Activated T-cell treated with anti-CD3 and anti-CD28 coated beads, Interleukin-2, amount 50 U/mL, for 48 hours (primary cell): ENCODE measurements around the gene MMP3.
A peak's percentile ranks its signal among the peaks of the same experiment; 100 is the strongest.

Experiments used
- DNase-seq, 2 experiments: peaks; one replicate each; pipeline ENCODE4 v3.0.0-alpha.2; 2020

The MMP3 gene

DNA sequence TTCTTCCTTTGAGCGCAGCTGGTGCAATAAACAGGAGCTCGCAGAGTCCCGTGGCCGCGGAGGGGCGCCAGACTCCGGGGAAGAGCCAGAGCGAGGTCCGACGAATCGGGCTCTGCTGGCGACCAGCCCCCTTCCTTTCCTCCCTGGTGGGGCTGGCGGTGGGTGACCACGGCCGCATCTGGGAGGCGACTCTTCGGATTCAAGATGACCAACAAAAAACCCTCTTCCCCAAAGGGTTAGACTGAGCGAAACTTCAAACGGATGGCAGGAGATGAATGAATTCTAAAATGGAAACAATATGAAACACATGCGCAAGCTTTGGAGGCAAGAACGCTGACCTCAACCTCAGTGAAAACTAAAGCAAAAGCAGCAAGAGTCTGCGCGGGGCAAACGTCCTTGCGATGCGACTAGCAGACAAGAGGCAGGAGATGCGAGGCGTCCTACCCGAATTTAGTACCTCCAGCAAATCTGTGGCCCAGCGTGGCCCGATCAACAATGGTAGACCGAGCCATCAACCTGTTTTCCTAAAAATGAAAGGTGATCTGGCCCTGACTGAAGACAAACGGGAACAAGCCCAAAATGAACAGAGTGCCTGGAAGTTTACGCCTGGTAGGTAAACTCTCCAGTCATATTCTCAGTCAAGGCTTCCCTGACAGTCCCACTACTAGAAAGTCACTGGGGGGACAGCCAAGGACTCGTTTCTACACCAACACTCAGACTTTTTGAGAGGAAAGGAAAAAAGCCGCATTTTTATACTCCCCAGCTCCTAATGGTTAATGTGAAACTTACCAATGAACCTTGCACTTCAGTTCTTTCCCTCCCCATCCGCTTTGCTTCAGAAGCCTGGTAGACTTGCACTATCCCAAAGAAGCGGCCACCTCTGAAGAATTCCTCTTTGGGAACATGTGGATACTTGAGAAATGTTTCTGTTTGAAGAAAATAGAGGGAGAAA is 11.6 kb downstream of the MMP3 start:
- peak in 1 of 2 experiments; percentile 25 for DNase-seq

GRCh38 chr11:102831128-102831488 is 12.3 kb downstream of the MMP3 start:
- DNase-seq: no peak

DNA sequence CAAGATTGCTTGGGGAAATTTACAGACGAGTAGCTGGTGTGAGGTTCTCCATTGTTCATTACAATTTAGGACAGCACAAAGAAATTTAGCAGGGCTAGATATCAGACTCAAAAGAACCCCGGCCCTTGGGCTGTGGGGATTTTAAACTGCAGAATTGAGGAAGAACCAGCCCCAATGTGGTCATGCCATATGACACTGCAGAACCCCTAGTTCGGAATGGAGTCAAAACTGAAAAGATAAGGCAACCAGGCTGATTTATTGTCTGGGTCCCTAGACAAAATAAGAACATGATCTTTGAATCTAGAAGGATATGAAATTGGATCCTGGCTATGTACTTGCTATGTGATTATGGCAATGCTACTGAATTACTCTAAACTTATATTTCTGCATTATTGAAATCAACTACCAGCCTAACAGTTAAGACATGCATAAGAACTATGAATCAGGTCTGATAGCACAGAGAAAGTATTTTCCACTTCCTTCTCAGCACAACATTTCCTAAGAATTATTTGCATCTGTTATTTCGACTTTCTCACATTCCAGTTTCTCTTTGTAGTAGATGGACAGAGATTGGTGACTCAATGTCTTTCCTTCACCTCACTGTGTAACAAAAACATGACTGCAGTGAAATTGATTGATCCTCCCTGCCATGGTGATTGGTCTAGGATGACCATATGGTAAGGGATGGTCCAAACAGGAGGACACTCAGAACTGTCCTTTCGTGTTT is 13.2 kb downstream of the MMP3 start:
- no peak for DNase-seq

GRCh38 chr11:102829316-102830000 is 14.0 kb downstream of the MMP3 start:
- DNase-seq: no peak

DNA sequence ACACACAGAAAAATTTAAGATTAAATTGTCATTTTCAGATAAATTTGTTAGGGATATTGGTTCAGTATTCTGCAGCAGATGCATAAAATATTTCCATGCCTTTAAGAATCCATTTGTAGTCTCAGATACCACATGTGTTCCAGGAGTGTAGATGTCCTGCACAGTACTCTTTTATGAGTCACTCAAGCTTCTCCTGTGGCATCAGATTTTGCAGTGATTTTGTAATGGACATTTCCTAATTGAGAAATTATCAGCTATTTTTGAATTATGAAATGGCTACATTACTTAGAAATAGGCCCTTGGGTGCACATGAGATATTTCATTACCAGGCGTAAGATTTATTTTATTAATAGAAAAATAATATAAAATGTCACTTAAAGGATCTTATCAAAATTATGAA is 18.9 kb downstream of the MMP3 start:
- DNase-seq: no peak

GRCh38 chr11:102819491-102819890 is 23.9 kb downstream of the MMP3 start:
- no peak for DNase-seq

DNA sequence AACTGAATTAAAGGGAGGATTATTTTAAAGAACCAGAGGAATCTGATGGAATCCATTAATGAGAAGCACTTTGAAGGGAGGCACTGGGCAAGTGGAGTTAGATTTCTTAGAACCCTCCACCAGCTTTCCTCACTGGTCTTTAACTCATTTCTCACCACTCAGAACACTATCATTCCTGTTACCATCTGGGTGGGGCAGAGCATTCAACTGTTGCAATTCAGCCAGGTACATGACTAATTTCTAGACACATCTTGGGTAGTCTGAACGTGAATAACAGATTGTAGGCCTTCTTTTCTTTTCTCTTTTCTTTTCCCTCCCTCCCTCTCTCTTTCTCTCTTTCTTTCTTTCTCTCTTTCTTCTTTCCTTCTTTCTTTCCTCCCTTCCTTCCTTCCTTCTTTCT is 29.9 kb downstream of the MMP3 start:
- DNase-seq: no peak

DNA sequence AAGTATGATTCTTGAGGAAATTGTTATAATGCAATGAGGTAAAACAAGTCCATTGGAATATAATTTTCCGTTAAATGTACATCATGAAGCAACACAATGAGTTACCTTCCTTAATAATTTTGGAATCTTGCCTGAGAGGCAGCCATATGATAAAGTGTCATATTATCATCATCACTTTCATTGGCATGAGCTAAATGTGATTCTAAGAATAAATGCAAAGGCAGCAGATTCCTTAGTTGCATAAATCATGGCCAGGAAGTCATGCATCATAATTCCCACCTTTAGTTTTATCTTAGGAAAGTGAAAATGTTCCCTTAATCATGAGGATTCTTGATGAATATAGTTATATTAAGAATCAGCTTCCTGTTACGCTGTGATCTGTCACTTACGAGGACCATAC is 31.2 kb downstream of the MMP3 start:
- DNase-seq: no peak

DNA sequence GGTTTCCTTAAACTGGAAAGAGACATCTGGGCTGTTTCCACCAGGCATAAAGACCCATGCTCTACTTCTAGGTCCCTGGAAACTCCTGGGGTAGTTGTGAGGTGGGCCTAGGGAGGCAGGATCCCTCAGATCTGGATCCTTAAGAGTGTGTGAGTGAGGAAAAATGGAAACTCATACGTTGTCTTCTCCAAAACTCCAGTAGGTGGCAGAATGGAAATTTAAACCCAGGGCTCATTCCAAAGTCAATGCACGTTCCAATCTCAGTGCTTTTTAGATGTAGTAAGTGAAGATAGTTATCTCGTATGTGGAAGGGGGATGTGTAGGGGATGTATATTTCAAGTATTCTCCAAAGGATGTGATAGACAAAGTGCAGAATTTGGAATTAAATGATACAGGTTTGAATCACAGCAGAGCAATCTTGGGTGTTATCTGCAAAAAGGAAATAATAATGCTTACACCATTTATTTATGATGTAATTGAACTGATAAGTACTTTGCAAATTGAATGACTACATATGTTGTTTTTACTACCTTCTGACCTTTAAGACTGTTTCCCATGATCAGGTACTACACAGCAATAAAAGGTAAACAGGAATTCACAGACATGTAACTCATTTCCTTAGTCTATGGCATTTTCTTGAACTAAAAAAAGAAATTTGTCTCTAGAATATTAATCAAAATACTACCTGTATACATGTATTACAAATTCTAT is 32.3 kb downstream of the MMP3 start:
- DNase-seq: no peak

GRCh38 chr11:102809971-102810370 is 33.4 kb downstream of the MMP3 start:
- no peak for DNase-seq

DNA sequence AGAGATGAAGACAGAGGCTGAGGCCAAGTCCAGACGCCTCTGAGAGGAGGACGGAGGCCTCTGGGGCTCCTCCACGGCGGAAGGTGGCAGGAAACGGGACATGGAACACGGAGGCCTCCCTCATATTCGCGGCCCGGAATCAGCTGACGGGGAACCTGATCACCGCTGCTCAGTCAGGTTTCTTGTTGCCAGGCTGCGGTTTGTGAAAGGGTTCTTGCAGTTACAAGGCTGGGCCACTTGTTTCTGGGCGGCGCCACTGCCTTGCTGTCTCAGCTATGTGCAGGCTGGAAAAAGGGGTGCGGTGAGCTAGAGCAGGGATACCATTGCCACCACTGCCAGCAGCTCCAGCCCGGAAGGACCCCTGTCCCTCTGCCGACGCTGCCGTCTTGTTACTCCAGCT is 35.5 kb downstream of the MMP3 start:
- no peak for DNase-seq

- DNase-seq: no peak
Observed at GRCh38 chr11:102806296-102806695, 37.1 kb downstream of the MMP3 start.

DNA sequence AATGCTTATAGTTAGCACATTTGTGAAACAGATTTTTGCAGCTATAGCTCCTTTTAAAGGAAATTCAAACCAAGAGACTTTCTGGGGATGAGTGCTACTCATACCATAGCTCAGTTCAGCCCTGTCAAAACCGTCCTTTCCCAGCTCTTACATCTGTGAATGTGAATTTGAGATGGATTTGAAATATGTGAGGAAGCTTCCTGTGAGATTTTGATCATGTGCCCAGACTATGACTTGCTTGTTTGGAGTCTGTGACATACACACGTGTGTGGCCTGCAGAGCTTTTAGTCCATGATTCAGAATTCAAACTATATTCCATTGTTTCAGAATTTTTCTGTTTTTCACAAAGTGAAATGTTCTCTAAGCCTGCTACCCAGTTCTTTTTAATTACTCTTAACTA is 41.1 kb downstream of the MMP3 start:
- DNase-seq: no peak

DNA sequence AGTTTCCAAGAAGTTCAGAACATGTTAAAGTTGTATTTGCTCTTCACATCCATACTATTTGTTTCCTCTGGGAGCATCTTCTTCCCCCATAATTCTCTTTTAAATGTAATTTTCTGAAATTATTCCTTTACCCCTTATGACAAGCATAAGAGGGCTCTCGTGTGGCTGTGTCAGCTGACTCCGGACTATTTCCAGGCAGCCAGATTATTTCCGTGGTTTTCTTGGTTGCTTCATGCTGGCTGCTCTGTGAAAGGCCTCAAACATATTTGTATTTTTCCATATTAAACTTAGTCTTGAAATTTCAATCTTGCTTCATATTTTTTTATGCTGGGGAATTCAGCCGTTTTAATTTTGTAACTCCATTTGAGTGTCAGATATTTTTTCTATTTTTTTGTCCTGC is 42.6 kb downstream of the MMP3 start:
- DNase-seq: no peak

DNA sequence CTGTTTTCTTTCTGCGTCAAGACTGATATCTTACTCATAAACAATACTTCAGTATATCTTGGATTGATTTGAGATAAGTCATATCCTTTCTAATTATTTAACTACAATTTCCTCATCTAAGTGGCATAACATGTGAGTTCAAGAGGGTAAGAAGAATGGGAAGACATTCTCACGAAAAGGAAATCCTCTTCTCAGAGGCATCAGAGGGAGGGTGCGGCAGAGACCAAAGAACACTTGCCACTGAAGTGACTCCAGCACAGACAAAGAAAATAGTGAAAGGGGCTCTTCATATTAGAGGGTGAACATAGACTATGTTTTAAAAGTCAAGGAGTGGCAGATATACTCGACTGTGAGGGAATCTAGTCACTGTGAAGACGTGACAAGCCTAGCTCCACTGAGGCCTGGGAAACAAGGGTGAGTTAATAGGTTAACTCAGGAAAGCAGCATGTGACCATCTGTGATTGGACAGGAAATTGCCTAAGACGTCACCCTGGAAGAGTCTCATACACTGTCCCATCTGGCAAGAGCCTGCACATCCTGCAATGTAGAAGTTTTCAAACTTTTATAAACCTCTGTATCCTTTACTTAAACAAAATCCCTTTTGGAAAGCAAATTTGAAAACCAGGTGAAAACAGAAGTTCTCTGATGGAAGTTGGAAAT is 43.6 kb downstream of the MMP3 start:
- DNase-seq: no peak

- no peak for DNase-seq
Observed at GRCh38 chr11:102798012-102798746, 45.2 kb downstream of the MMP3 start, which contains the start of gene MMP1. Gene MMP1, minus strand, starts transcription at chr11:102798160. Its CDS starts 68 bp downstream, at chr11:102798092.

- DNase-seq: peak; percentile 21 to 24
Observed at GRCh38 chr11:102794382-102794781, 49.0 kb downstream of the MMP3 start.

GRCh38 chr11:102793677-102794290 is 49.6 kb downstream of the MMP3 start:
- no peak for DNase-seq

GRCh38 chr11:102792604-102793003 is 50.8 kb downstream of the MMP3 start:
- no peak for DNase-seq

DNA sequence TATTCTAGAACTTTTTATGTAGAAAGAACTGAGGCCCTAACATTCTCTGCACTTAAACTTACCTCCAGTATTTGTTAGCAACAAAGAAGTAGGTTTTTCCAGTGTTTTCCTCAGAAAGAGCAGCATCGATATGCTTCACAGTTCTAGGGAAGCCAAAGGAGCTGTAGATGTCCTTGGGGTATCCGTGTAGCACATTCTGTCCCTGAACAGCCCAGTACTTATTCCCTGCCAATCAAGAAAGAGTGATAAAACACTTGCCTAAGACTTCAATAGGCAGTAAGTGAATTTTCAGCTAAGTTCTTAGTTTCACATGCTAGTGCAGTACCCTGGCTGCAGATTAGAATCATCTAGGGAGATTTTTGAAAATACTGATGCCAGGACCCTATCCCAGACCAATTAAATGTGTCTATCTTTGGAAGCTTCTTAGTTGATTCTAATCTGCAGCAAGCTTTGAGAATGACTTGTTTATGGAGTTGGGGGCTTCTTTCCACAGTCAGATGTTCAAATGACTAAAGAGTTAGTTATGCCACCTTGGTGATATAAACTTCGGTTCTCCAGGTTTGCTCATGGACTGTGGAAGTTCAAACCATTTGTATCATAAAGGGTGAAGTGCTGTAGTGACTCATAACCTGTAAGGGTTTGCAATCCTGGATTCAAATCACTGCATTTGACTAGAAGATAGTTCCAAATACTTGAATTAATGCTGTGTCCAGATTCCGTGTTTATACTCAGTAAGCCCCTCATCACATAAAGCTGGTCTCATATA is 52.0 kb downstream of the MMP3 start:
- no peak for DNase-seq
